HCT116 (cell line): ENCODE results near the gene PRKCH. TPM values are rescaled to one million over a fixed set of nuclear protein-coding genes. Genes with fewer than 3 reads are reported as not detected.

ENCODE experiments used
- ATAC-seq: fragments of 200-7000 bp; cut with Tn5 transposase; 2 replicates; pipeline ENCODE4 v1.9.1; 2020; ENCODE audit warnings: mild to moderate bottlenecking, moderate library complexity
- BruUV-seq: library from RNA; stranded (reverse); fragments of 400-500 nt; replicated peaks from 2 replicates; lab custom pipeline; 2021; lab: Mats Ljungman, UMichigan
- CTCF ChIA-PET: fragments of 300-600 bp; sonication (Branson Sonifier 250); formaldehyde crosslinking; loops from one replicate; lab custom pipeline; 2021; ENCODE audit warnings: antibody characterized with exemption; lab: Charles Lee
- POLR2A ChIA-PET: fragments of 300-600, 350-600 bp; sonication (Branson Sonifier 250); formaldehyde crosslinking; loops from one replicate; lab custom pipeline; 2021; ENCODE audit warnings: antibody characterized with exemption; lab: Charles Lee
- RAD21 ChIA-PET, 2 experiments: fragments of 300-600 bp; sonication (Branson Sonifier 250); formaldehyde crosslinking; loops; one replicate each; lab custom pipeline; 2023; ENCODE audit warnings: low total read pairs in 2 of 2; ENCODE audit not compliant: uncharacterized antibody in 2 of 2, unreplicated experiment in 2 of 2, low non-redundant PET in 1 of 2; lab: Charles Lee
- DNase-seq: peaks from one replicate; pipeline ENCODE4 v3.0.0-alpha.2; 2010; ENCODE audit warnings: low read depth, low spot score
- H2AFZ ChIP-seq: fragments of 200-600 bp; shearing (Covaris generic), sonication (generic); 2 replicates; pipeline ENCODE4 v1.6.1; 2017; ENCODE audit warnings: low read depth, mixed run types, mixed read lengths, antibody characterized with exemption, low read length; ENCODE audit not compliant: poor library complexity, severe bottlenecking
- H3K27ac ChIP-seq: 2 replicates; pipeline ENCODE4 v1.5.1; 2012; ENCODE audit warnings: low read depth, low read length
- H3K27me3 ChIP-seq: fragments of 200-600 bp; sonication (generic); 2 replicates; pipeline ENCODE4 v1.6.1; 2016; ENCODE audit warnings: mixed run types, low read length, mixed read lengths; ENCODE audit not compliant: insufficient read depth
- H3K36me3 ChIP-seq, 2 experiments: fragments of 200-500 bp in 1 of 2; fragments of 200-600 bp in 1 of 2; sonication (Bioruptor generic) in 1 of 2; sonication (generic) in 1 of 2; 2 replicates each; pipeline versions ENCODE4 v1.5.1 to v1.6.1; 2014 to 2016; ENCODE audit warnings: low read length in 2 of 2, inconsistent platforms in 1 of 2, mixed read lengths in 1 of 2, mixed run types in 1 of 2; ENCODE audit not compliant: insufficient read depth in 2 of 2, control insufficient read depth in 1 of 2
- H3K4me1 ChIP-seq, 2 experiments: fragments of 200-600 bp in 1 of 2; sonication (generic) in 1 of 2; 2 replicates each; pipeline versions ENCODE4 v1.5.1 to v1.6.1; 2012 to 2017; ENCODE audit warnings: low read length in 2 of 2, inconsistent platforms in 1 of 2, mild to moderate bottlenecking in 1 of 2, mixed read lengths in 1 of 2, mixed run types in 1 of 2, moderate library complexity in 1 of 2; ENCODE audit not compliant: insufficient read depth in 2 of 2, control insufficient read depth in 1 of 2
- H3K4me2 ChIP-seq: fragments of 200-600 bp; sonication (generic); 2 replicates; pipeline ENCODE4 v1.6.1; 2017; ENCODE audit warnings: mixed run types, low read length, mixed read lengths
- H3K4me3 ChIP-seq, 2 experiments: fragments of 200-600 bp in 1 of 2; sonication (generic) in 1 of 2; replicated peaks in 1 of 2; 2 replicates each; pipeline ENCODE4 v1.5.1; 2011 to 2016; ENCODE audit warnings: low read length in 2 of 2, control low read depth in 1 of 2, low read depth in 1 of 2, mild to moderate bottlenecking in 1 of 2, mixed read lengths in 1 of 2, mixed run types in 1 of 2
- H3K79me2 ChIP-seq: fragments of 200-600 bp; sonication (generic); 2 replicates; pipeline ENCODE4 v1.6.1; 2017; ENCODE audit warnings: mild to moderate bottlenecking, mixed run types, low read length, moderate library complexity, mixed read lengths; ENCODE audit not compliant: insufficient read depth
- H3K9ac ChIP-seq: fragments of 200-600 bp; sonication (generic); 2 replicates; pipeline ENCODE4 v1.6.1; 2016; ENCODE audit warnings: low read length, mixed read lengths
- H3K9me2 ChIP-seq: fragments of 200-600 bp; sonication (generic), shearing (Covaris generic); 2 replicates; pipeline ENCODE4 v1.6.1; 2017; ENCODE audit warnings: mixed run types, mild to moderate bottlenecking, moderate library complexity; ENCODE audit not compliant: insufficient read depth
- H3K9me3 ChIP-seq, 2 experiments: fragments of 200-500 bp in 1 of 2; fragments of 200-600 bp in 1 of 2; sonication (Bioruptor generic) in 1 of 2; sonication (generic) in 1 of 2; 2 replicates each; pipeline ENCODE4 v1.6.1; 2014 to 2017; ENCODE audit warnings: low read length in 2 of 2, mixed read lengths in 2 of 2, inconsistent platforms in 1 of 2, low read depth in 1 of 2, mild to moderate bottlenecking in 1 of 2, mixed run types in 1 of 2, moderate library complexity in 1 of 2; ENCODE audit not compliant: control insufficient read depth in 1 of 2, insufficient read depth in 1 of 2
- H4K20me1 ChIP-seq: fragments of 200-600 bp; sonication (generic), shearing (Covaris generic); 2 replicates; pipeline ENCODE4 v1.6.1; 2017; ENCODE audit warnings: mixed run types, mild to moderate bottlenecking, moderate library complexity; ENCODE audit not compliant: insufficient read depth
- CEBPB ChIP-seq: IDR thresholded peaks from 2 replicates; pipeline ENCODE4 v1.6.1; 2012; ENCODE audit warnings: low read depth
- EGR1 ChIP-seq: IDR thresholded peaks from 2 replicates; pipeline ENCODE4 v1.6.1; 2012; ENCODE audit warnings: low read depth
- EZH2 ChIP-seq: fragments of 200-600 bp; sonication (generic); IDR thresholded peaks from 2 replicates; pipeline ENCODE4 v1.6.1; 2017; ENCODE audit warnings: antibody characterized with exemption, mixed run types
- FOSL1 ChIP-seq: IDR thresholded peaks from 2 replicates; pipeline ENCODE4 v1.6.1; 2012; ENCODE audit warnings: low read depth
- RAD21 ChIP-seq: IDR thresholded peaks from 2 replicates; pipeline ENCODE4 v1.6.1; 2012; ENCODE audit warnings: low read depth, mild to moderate bottlenecking
- SIN3A ChIP-seq: IDR thresholded peaks from 2 replicates; pipeline ENCODE4 v1.6.1; 2012; ENCODE audit warnings: low read depth
- SP1 ChIP-seq: IDR thresholded peaks from 2 replicates; pipeline ENCODE4 v1.6.1; 2012; ENCODE audit warnings: low read depth
- SRF ChIP-seq: IDR thresholded peaks from 2 replicates; pipeline ENCODE4 v1.6.1; 2012; ENCODE audit warnings: low read depth
- TCF7L2 ChIP-seq: IDR thresholded peaks from 2 replicates; pipeline ENCODE4 v1.7.0; 2011; ENCODE audit warnings: borderline replicate concordance, inconsistent platforms; ENCODE audit not compliant: insufficient read depth, insufficient read length; ENCODE audit errors: extremely low read depth
- ZFX ChIP-seq: fragments of 450-650 bp; IDR thresholded peaks from 2 replicates; pipeline ENCODE4 v1.6.1; 2017
- intact Hi-C: fragments of 100-400 bp; cut with micrococcal nuclease; formaldehyde crosslinking; loops from 2 replicates; pipeline ENCODE4 v1.10.0; 2022
- total RNA-seq: library from RNA; stranded (reverse); gene quantifications from one replicate; pipeline ENCODE4 v1.2.1, GENCODE V29; 2021; ENCODE audit not compliant: unreplicated experiment
- TF ChIP-seq, protein P1 (sequence below), 3 experiments: fragments of 200-600 bp in 1 of 3; sonication (generic) in 1 of 3; IDR thresholded peaks in 2 of 3; conservative IDR thresholded peaks in 1 of 3; 2 replicates each; pipeline ENCODE4 v1.5.1; 2012 to 2017; ENCODE audit warnings: low read depth in 2 of 3, low read length in 2 of 3, antibody characterized with exemption in 1 of 3, borderline replicate concordance in 1 of 3, control low read depth in 1 of 3, mild to moderate bottlenecking in 1 of 3, mixed read lengths in 1 of 3, mixed run types in 1 of 3, moderate library complexity in 1 of 3; ENCODE audit not compliant: insufficient read depth in 1 of 3
- TF ChIP-seq, protein P2 (sequence below): IDR thresholded peaks from 2 replicates; pipeline ENCODE4 v1.6.1; 2012; ENCODE audit warnings: low read depth

Gene PRKCH
- total RNA-seq, 1 experiment from 2014 or later = 16.6 TPM

DNA sequence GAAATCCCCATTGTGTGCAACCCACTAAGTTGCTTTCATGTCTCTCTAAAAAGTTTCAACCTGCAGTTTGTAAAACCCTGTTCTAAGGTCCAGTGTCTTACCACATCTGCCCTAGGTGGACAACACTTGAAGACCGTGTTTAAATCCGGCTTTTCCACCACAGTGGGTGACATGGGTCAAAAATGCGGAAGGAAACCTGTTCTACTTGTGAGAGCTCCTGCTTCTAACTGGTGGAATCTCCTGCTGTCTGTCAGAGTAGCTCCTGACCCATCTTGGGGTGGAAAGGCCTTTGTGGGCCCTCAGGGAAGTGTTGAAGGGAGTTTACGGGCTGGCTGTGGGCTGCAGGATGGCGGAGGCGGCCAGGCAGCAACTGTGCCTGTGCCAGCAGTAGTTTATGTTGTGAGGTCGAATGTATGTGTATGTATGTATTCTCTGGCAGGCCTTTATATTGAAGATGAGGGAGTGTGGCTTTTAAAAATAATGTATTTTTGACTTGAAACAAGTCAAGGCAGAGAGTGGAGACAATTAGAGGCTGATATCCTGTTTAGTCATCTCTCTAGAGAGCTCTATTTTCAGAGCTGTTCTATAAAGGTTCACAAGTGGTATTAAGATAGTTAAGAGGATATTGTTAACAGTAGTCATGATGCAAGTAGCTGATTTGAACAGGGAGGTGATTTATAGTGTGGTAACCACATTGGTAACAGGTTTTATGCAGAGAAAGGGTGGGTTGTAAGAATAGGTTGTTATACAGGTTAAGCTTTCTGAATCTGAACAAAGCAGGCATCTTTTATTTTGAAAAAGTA is 67.0 kb downstream of the PRKCH start:
- H2AFZ ChIP-seq = no peak overlapping the region
- H3K27ac ChIP-seq = peak overlapping the region; percentile 65
- DNase-seq (peak; percentile 26), ATAC-seq (peak; percentile 67)
- no peaks in the 10 kb centered on the region for H3K79me2 ChIP-seq
- CTCF ChIA-PET = no interaction called here
- 0 out of 4 replicates have a peak overlapping the region, but pooled peaks of 1 of the 2 experiments have one; percentile 20 for H3K4me3 ChIP-seq
- RAD21 ChIA-PET = no interaction called here
- TF ChIP-seq RAD21 = no peak
- TF ChIP-seq FOSL1 = peak; percentile 37
- TF ChIP-seq CEBPB = peak; percentile 61; the same call in 1 of the 2 replicates
- TF ChIP-seq EGR1 = no peak
- TF ChIP-seq SRF = 0 out of 2 replicates have a peak, but pooled peaks have one; percentile 24
- TF ChIP-seq SP1 = 0 out of 2 replicates have a peak, but pooled peaks have one; percentile 43
- no TSS peak for BruUV-seq
- POLR2A ChIA-PET = interaction anchor here (0.6 to 1.0 kb wide), 2 partner anchors 10 to 12 kb away, joined by 3 read pairs; no protein-coding TSS in a partner anchor
- H3K9ac ChIP-seq = peak overlapping the region; percentile 19
- intact Hi-C loops = no loop called here
- H3K4me1 ChIP-seq = peaks cover 24 to 40% of the 10 kb centered on the region in 2 experiments
- no peaks in the 10 kb centered on the region for H3K27me3 ChIP-seq
- no peaks in the 10 kb centered on the region for H4K20me1 ChIP-seq
- H3K9me2 ChIP-seq = no peaks in the 10 kb centered on the region
- peak overlapping the region; percentile 64 for H3K4me2 ChIP-seq
- no peaks in the 10 kb centered on the region for H3K36me3 ChIP-seq
- H3K9me3 ChIP-seq = no peaks in the 10 kb centered on the region

DNA sequence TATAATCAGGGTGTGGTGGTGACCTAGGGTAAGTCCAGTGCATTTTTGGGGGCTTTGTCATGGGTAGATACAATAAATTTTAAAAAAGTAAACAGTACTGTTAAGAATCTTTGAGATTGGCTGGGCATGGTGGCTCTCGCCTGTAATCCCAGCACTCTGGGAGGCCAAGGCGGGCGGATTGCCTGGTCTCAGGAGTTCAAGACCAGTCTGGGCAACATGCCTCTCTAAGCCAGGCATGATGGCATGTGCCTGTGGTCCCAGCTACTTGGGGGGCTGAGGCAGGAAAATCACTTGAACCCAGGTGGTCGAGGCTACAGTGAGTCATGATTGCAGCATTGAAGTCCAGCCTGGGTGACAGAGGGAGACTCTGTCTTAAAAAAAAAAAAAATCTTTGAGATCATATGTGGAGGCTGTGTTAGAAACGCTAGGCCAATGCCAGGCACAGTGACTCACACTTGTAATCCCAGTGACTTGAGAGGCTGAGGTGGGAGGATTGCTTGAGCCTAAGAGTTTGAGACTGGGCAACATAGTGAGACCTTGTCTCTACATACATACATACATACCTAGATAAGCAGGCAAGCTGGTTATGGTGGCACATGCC is 67.7 kb downstream of the PRKCH start:
- CTCF ChIA-PET = no interaction called here
- Histone ChIP-seq H4K20me1 (no peaks in the 10 kb centered on the region), H3K27me3 (no peaks in the 10 kb centered on the region), H3K9me2 (no peaks in the 10 kb centered on the region), H3K4me3 (peak overlapping the region in 1 of 2 experiments; percentile 1; a peak in 1 of 4 replicates), H3K4me2 (peak overlapping the region; percentile 64), H3K9me3 (no peaks in the 10 kb centered on the region), H3K79me2 (no peaks in the 10 kb centered on the region), H3K27ac (peak overlapping the region; percentile 65), H3K4me1 (peaks cover 24 to 40% of the 10 kb centered on the region in 2 experiments), H3K36me3 (no peaks in the 10 kb centered on the region), H2AFZ (no peak overlapping the region), H3K9ac (peak overlapping the region; percentile 19)
- intact Hi-C loops = no loop called here
- DNase-seq = peak; percentile 36
- peak; percentile 69 for ATAC-seq
- RAD21 ChIA-PET = no interaction called here
- BruUV-seq = no TSS peak
- POLR2A ChIA-PET = interaction anchor here (0.6 to 1.0 kb wide), 2 partner anchors 9 to 11 kb away, joined by 3 read pairs; no protein-coding TSS in a partner anchor
- TF ChIP-seq, protein P1, sequence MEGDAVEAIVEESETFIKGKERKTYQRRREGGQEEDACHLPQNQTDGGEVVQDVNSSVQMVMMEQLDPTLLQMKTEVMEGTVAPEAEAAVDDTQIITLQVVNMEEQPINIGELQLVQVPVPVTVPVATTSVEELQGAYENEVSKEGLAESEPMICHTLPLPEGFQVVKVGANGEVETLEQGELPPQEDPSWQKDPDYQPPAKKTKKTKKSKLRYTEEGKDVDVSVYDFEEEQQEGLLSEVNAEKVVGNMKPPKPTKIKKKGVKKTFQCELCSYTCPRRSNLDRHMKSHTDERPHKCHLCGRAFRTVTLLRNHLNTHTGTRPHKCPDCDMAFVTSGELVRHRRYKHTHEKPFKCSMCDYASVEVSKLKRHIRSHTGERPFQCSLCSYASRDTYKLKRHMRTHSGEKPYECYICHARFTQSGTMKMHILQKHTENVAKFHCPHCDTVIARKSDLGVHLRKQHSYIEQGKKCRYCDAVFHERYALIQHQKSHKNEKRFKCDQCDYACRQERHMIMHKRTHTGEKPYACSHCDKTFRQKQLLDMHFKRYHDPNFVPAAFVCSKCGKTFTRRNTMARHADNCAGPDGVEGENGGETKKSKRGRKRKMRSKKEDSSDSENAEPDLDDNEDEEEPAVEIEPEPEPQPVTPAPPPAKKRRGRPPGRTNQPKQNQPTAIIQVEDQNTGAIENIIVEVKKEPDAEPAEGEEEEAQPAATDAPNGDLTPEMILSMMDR (IDR thresholded peaks at IDR 0.05 in 2 of 3, conservative IDR thresholded peaks at IDR 0.05 in 1 of 3; ENCODE audit: borderline replicate concordance in 1 of 3, insufficient read depth in 1 of 3, low read depth in 2 of 3, low read length in 2 of 3) = no peak
- peak; percentile 3; the same call in 1 of the 2 replicates for TF ChIP-seq SRF
- TF ChIP-seq EZH2 = no peak
- TF ChIP-seq, protein P2, sequence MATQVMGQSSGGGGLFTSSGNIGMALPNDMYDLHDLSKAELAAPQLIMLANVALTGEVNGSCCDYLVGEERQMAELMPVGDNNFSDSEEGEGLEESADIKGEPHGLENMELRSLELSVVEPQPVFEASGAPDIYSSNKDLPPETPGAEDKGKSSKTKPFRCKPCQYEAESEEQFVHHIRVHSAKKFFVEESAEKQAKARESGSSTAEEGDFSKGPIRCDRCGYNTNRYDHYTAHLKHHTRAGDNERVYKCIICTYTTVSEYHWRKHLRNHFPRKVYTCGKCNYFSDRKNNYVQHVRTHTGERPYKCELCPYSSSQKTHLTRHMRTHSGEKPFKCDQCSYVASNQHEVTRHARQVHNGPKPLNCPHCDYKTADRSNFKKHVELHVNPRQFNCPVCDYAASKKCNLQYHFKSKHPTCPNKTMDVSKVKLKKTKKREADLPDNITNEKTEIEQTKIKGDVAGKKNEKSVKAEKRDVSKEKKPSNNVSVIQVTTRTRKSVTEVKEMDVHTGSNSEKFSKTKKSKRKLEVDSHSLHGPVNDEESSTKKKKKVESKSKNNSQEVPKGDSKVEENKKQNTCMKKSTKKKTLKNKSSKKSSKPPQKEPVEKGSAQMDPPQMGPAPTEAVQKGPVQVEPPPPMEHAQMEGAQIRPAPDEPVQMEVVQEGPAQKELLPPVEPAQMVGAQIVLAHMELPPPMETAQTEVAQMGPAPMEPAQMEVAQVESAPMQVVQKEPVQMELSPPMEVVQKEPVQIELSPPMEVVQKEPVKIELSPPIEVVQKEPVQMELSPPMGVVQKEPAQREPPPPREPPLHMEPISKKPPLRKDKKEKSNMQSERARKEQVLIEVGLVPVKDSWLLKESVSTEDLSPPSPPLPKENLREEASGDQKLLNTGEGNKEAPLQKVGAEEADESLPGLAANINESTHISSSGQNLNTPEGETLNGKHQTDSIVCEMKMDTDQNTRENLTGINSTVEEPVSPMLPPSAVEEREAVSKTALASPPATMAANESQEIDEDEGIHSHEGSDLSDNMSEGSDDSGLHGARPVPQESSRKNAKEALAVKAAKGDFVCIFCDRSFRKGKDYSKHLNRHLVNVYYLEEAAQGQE = no peak
- TF ChIP-seq SIN3A = no peak
- no peak for TF ChIP-seq ZFX
- TF ChIP-seq SP1 = 0 out of 2 replicates have a peak, but pooled peaks have one; percentile 8
- TF ChIP-seq TCF7L2 = no peak
- TF ChIP-seq FOSL1 = peak; percentile 45
